Lower leg skin (tissue), 4 donors: Measurements from ENCODE around the gene S100P. TPM values are rescaled to one million over a fixed set of nuclear protein-coding genes. Genes with fewer than 3 reads are reported as not detected.
"Not testable (repeated sequence)": the region's sequence is repeated elsewhere in the genome, so short reads cannot be mapped to it uniquely, and the experiment has no call there.

Source experiments
- DNase-seq, 2 donors: peaks; one replicate each; pipeline ENCODE4 v3.0.0-alpha.2; 2019; ENCODE audit warnings: low spot score in 2 of 2
- H3K4me3 ChIP-seq: fragments of 200-600 bp; sonication (generic); 2 replicates; pipeline ENCODE4 v1.5.1; 2017; ENCODE audit warnings: mild to moderate bottlenecking, low read depth; ENCODE audit not compliant: poor library complexity, severe bottlenecking
- CTCF ChIP-seq, 3 donors: fragments of 450-650 bp; IDR thresholded peaks; one replicate each; pipeline ENCODE4 v1.5.1; 2016; ENCODE audit warnings: antibody characterized with exemption in 3 of 3, mild to moderate bottlenecking in 3 of 3, moderate library complexity in 2 of 3
- POLR2A ChIP-seq, 2 donors: fragments of 450-650 bp; IDR thresholded peaks; one replicate each; pipeline ENCODE4 v1.6.1; 2016 to 2017; ENCODE audit warnings: antibody characterized with exemption in 2 of 2, mild to moderate bottlenecking in 1 of 2, moderate library complexity in 1 of 2
- WGBS, 2 donors: methylation state at CpG; one replicate each; pipeline ENCODE4 v1.1.5; 2018; 5-methylcytosine and 5-hydroxymethylcytosine counted together
- intact Hi-C: fragments of 100-400 bp; cut with DNase I; formaldehyde crosslinking; loops from one replicate; pipeline ENCODE4 v1.15.0; 2023; ENCODE audit warnings: low total_unique reads
- total RNA-seq, 4 donors: library from RNA; depleted of rRNA; stranded (reverse); fragments of >200 nt; gene quantifications; one replicate each; pipeline ENCODE4 v1.1.0, GENCODE V29; 2016

S100P gene
- total RNA-seq, 4 donors from 2014 or later: 5.3 to 43.7 (median 15.7) TPM

- DNase-seq: no peak
- intact Hi-C loops: no loop called here
- TF ChIP-seq POLR2A (IDR thresholded peaks at IDR 0.05): no peak
- TF ChIP-seq CTCF (IDR thresholded peaks at IDR 0.05): no peak
- H3K4me3 ChIP-seq: no peak overlapping the region
- 93 to 96% methylated on average over 19 of the region's 19 CpGs for WGBS, 2 donors
Observed at GRCh38 chr4:6672131-6672530, 21.5 kb upstream of the S100P start.

GRCh38 chr4:6672541-6673190 lies 21.0 kb upstream of the S100P start:
- DNase-seq, intact Hi-C loops, H3K4me3 ChIP-seq: not testable (repeated sequence)

GRCh38 chr4:6673191-6673659 lies 20.5 kb upstream of the S100P start:
- intact Hi-C loops, DNase-seq: not testable (repeated sequence)
- 25 to 39% methylated on average over 14 of the region's 14 CpGs for WGBS, 2 donors
- H3K4me3 ChIP-seq: peak overlapping the region; percentile 10

More at GRCh38 chr4:6672541-6673190, 21.0 kb upstream of the S100P start:
- 94 to 97% methylated on average over 20 to 29 of the region's 34 CpGs for WGBS, 2 donors

- WGBS, 2 donors: 1% methylated on average over 55 to 89 of the region's 89 CpGs
- peak overlapping the region; percentile 64 for H3K4me3 ChIP-seq
- intact Hi-C loops: no loop called here
- TF ChIP-seq CTCF (IDR thresholded peaks at IDR 0.05) (no peak), POLR2A (IDR thresholded peaks at IDR 0.05) (peak in 1 of 2 donors; percentile 10)
- peak; percentile 94 to 98 for DNase-seq
Observed at GRCh38 chr4:6673660-6674499, 19.8 kb upstream of the S100P start.

GRCh38 chr4:6674500-6675149 lies 19.1 kb upstream of the S100P start:
- TF ChIP-seq POLR2A (IDR thresholded peaks at IDR 0.05) (no peak), CTCF (IDR thresholded peaks at IDR 0.05) (no peak)
- WGBS, 2 donors: 5 to 6% methylated on average over 36 to 39 of the region's 40 CpGs
- no peak for DNase-seq
- intact Hi-C loops: no loop called here
- peak overlapping the region; percentile 64 for H3K4me3 ChIP-seq

- H3K4me3 ChIP-seq: no peak overlapping the region
- no peak for DNase-seq
- intact Hi-C loops: no loop called here
- 88 to 90% methylated on average over 21 of the region's 21 CpGs for WGBS, 2 donors
- TF ChIP-seq CTCF (IDR thresholded peaks at IDR 0.05) (no peak), POLR2A (IDR thresholded peaks at IDR 0.05) (no peak)
Observed at GRCh38 chr4:6676722-6677558, 16.7 kb upstream of the S100P start.
